Smooth muscle cell (in vitro differentiated cells): ENCODE data around the gene ALDOA. TPM values are rescaled to one million over a fixed set of nuclear protein-coding genes. Genes with fewer than 3 reads are reported as not detected.

Source experiments
- DNase-seq: peaks from one replicate; lab custom pipeline; 2025; ENCODE audit not compliant: unreplicated experiment; lab: John Stamatoyannopoulos, UW
- H2AFZ ChIP-seq: fragments of 200-600 bp; sonication (generic); 2 replicates; pipeline ENCODE4 v1.6.0; 2016; ENCODE audit warnings: antibody characterized with exemption, low read depth, mild to moderate bottlenecking
- H3F3A ChIP-seq: fragments of 200-600 bp; sonication (generic); 2 replicates; pipeline ENCODE4 v1.6.0; 2017; ENCODE audit warnings: antibody characterized with exemption, low read depth
- H3K27ac ChIP-seq: fragments of 200-600 bp; sonication (generic); 2 replicates; pipeline ENCODE4 v1.5.1; 2016; ENCODE audit warnings: low read depth, mild to moderate bottlenecking
- H3K27me3 ChIP-seq: fragments of 200-600 bp; sonication (generic); 2 replicates; pipeline ENCODE4 v1.6.1; 2016; ENCODE audit warnings: low read depth, mild to moderate bottlenecking
- H3K36me3 ChIP-seq: fragments of 200-600 bp; sonication (generic); 2 replicates; pipeline ENCODE4 v1.5.1; 2016; ENCODE audit warnings: low read depth
- H3K4me1 ChIP-seq: fragments of 200-600 bp; sonication (generic); 2 replicates; pipeline ENCODE4 v1.5.1; 2016; ENCODE audit warnings: low read depth
- H3K4me2 ChIP-seq: fragments of 200-600 bp; sonication (generic); 2 replicates; pipeline ENCODE4 v1.6.0; 2016; ENCODE audit warnings: mild to moderate bottlenecking
- H3K4me3 ChIP-seq: fragments of 200-600 bp; sonication (generic); 2 replicates; pipeline ENCODE4 v1.5.1; 2016; ENCODE audit warnings: mild to moderate bottlenecking
- H3K79me2 ChIP-seq: fragments of 200-600 bp; sonication (generic); 2 replicates; pipeline ENCODE4 v1.6.0; 2016; ENCODE audit warnings: low read depth, mild to moderate bottlenecking
- H3K9ac ChIP-seq: fragments of 200-600 bp; sonication (generic); 2 replicates; pipeline ENCODE4 v1.6.0; 2016; ENCODE audit warnings: low read depth
- H3K9me3 ChIP-seq: fragments of 200-600 bp; sonication (generic); replicated peaks from 2 replicates; pipeline ENCODE4 v1.5.1; 2016; ENCODE audit warnings: low read depth
- H4K20me1 ChIP-seq: fragments of 200-600 bp; sonication (generic); 2 replicates; pipeline ENCODE4 v1.6.0; 2016; ENCODE audit warnings: low read depth
- WGBS: methylation state at CpG from one replicate; pipeline ENCODE4 v1.1.7; 2016; ENCODE audit warnings: low lambda C conversion rate; 5-methylcytosine and 5-hydroxymethylcytosine counted together
- polyA plus RNA-seq: library from polyadenylated mRNA; unstranded; fragments of >200 nt; fragmentation: Nextera tagmentation; extraction: Ambion mirVana; gene quantifications from 2 replicates; pipeline ENCODE4 v1.2.1, GENCODE V29; 2016
- total RNA-seq: library from RNA; depleted of rRNA; stranded (reverse); fragments of >200 nt; gene quantifications from 2 replicates; pipeline ENCODE4 v1.2.3, GENCODE V29; 2014
- TF ChIP-seq, protein P1 (sequence below): fragments of 200-600 bp; sonication (generic); IDR thresholded peaks from 2 replicates; pipeline ENCODE4 v1.5.1; 2017; ENCODE audit warnings: borderline replicate concordance, mild to moderate bottlenecking, antibody characterized with exemption; ENCODE audit not compliant: insufficient read depth, poor library complexity, severe bottlenecking

The ALDOA gene
- total and polyA plus RNA-seq, 2 experiments from 2014 or later, result 1,146 to 2,856 TPM

DNA sequence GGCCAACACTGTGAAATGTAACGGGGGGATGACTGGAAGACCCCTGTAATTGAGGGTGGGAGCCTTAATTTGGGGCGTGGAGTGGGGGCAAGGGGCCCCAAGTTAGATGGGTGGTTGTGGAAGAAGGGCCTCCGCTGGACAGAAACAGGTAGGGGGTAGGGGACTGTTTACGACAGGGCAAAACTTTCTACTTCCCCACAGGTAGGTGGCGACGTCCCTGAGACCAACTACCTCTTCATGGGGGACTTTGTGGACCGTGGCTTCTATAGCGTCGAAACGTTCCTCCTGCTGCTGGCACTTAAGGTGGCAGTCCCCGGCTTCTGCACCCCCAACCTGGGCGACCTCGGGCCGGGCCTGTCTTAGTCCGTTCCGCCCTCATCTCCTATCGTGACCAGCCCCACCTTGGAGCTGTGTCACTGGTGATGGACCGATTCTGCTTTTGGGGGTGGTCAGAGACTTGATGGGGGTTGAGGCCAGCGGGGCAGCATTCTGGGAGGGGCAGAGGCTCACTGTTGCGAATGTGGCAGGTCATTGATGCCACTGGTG is 17.1 kb downstream of the ALDOA start:
- Histone ChIP-seq H3K9me3 (no peaks in the 10 kb centered on the region), H3K4me3 (no peak overlapping the region), H3K79me2 (peaks cover 23% of the 10 kb centered on the region), H3K9ac (no peak overlapping the region), H2AFZ (no peak overlapping the region), H3K27me3 (no peaks in the 10 kb centered on the region), H3K4me1 (no peaks in the 10 kb centered on the region), H3K4me2 (no peak overlapping the region), H3F3A (peaks cover 9% of the 10 kb centered on the region), H3K27ac (no peak overlapping the region), H4K20me1 (peaks cover 44% of the 10 kb centered on the region), H3K36me3 (no peaks in the 10 kb centered on the region)
- DNase-seq, result no peak
- WGBS, result 94% methylated on average over 20 of the region's 20 CpGs
- TF ChIP-seq, protein P1, sequence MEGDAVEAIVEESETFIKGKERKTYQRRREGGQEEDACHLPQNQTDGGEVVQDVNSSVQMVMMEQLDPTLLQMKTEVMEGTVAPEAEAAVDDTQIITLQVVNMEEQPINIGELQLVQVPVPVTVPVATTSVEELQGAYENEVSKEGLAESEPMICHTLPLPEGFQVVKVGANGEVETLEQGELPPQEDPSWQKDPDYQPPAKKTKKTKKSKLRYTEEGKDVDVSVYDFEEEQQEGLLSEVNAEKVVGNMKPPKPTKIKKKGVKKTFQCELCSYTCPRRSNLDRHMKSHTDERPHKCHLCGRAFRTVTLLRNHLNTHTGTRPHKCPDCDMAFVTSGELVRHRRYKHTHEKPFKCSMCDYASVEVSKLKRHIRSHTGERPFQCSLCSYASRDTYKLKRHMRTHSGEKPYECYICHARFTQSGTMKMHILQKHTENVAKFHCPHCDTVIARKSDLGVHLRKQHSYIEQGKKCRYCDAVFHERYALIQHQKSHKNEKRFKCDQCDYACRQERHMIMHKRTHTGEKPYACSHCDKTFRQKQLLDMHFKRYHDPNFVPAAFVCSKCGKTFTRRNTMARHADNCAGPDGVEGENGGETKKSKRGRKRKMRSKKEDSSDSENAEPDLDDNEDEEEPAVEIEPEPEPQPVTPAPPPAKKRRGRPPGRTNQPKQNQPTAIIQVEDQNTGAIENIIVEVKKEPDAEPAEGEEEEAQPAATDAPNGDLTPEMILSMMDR, result no peak

DNA sequence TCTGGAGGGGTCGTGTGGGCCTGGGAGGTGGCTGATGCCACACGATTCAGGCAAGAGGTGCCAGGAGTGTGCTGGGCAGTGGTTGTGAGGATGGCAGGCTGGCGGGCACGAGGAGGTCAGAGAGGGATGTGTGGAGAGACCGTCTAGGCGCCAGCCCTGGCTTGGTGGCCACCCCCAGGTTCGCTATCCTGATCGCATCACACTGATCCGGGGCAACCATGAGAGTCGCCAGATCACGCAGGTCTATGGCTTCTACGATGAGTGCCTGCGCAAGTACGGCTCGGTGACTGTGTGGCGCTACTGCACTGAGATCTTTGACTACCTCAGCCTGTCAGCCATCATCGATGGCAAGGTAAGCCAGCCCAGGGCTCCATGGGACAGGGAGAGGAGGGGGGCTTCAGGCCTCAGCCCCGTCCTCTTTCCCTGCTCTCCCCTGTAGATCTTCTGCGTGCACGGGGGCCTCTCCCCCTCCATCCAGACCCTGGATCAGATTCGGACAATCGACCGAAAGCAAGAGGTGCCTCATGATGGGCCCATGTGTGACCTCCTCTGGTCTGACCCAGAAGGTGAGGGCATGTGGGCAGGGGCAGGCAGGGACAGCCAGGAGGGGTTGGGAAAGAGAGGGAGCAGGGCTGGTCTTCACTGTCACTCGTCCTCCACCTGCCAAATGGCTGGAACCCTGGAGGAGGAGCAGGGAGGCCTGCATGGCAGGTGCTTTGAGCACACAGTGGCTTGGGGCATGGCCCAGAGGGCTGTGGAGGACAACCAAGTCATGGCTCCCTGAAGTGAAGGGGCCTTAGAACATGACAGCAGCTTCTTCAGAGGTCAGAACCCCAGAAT is 17.9 kb downstream of the ALDOA start:
- TF ChIP-seq, protein P1, result no peak
- peaks cover 36% of the 10 kb centered on the region for H4K20me1 ChIP-seq
- H3K27ac ChIP-seq, result no peak overlapping the region
- H2AFZ ChIP-seq, result no peak overlapping the region
- H3K27me3 ChIP-seq, result no peaks in the 10 kb centered on the region
- 96% methylated on average over 24 of the region's 24 CpGs for WGBS
- no peaks in the 10 kb centered on the region for H3K9me3 ChIP-seq
- no peak overlapping the region for H3K4me3 ChIP-seq
- peaks cover 15% of the 10 kb centered on the region for H3K79me2 ChIP-seq
- peaks cover 9% of the 10 kb centered on the region for H3F3A ChIP-seq
- H3K36me3 ChIP-seq, result no peaks in the 10 kb centered on the region
- no peak overlapping the region for H3K4me2 ChIP-seq
- no peaks in the 10 kb centered on the region for H3K4me1 ChIP-seq
- no peak overlapping the region for H3K9ac ChIP-seq
- no peak for DNase-seq

DNA sequence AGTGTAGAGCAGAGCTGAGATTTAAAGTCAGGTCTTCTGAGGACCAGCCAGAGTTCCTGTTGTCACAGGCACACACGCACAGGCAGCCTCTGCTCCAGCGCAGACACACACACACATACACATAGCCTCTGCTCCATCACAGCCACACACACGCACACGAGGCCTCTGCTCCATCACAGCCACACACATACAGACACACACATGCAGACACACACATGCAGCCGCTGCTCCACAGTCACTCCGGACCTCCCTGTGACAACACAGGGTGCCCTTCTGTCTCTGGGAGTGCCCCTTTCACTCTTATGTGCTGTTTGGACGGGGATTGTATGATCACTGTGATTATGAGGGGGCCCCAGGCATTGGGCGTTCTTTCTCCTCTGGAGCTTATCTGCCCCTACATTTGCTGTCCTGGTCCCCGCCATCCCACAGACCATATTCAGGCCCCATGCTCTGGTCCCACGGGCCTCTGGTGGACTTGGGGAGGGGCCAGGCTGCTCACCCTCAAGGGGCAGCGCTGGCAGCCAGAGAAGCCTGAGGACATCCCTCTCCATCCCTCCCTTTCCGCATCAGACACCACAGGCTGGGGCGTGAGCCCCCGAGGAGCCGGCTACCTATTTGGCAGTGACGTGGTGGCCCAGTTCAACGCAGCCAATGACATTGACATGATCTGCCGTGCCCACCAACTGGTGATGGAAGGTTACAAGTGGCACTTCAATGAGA is 18.7 kb downstream of the ALDOA start:
- 97% methylated on average over 18 of the region's 18 CpGs for WGBS
- Histone ChIP-seq H3K27ac (no peak overlapping the region), H3K4me3 (no peak overlapping the region), H3K27me3 (no peaks in the 10 kb centered on the region), H3K4me2 (no peak overlapping the region), H3K36me3 (no peaks in the 10 kb centered on the region), H2AFZ (no peak overlapping the region), H3K4me1 (no peaks in the 10 kb centered on the region), H4K20me1 (peaks cover 29% of the 10 kb centered on the region), H3F3A (peaks cover 9% of the 10 kb centered on the region), H3K79me2 (peaks cover 9% of the 10 kb centered on the region), H3K9ac (no peak overlapping the region), H3K9me3 (no peaks in the 10 kb centered on the region)
- TF ChIP-seq, protein P1, result no peak
- no peak for DNase-seq
